Progenitor cell of endocrine pancreas (in vitro differentiated cells): ENCODE results near the gene PREB. TPM values are rescaled to one million over a fixed set of nuclear protein-coding genes. Genes with fewer than 3 reads are reported as not detected.
"Not testable (repeated sequence)": the region's sequence is repeated elsewhere in the genome, so short reads cannot be mapped to it uniquely, and the experiment has no call there.

ENCODE experiments used
- DNase-seq: peaks from one replicate; pipeline ENCODE4 v3.0.0; 2021; ENCODE audit warnings: low spot score; ENCODE audit not compliant: unreplicated experiment
- H3K27ac Mint-ChIP-seq: 2 replicates; pipeline ENCODE4 v1.8.0; 2021; ENCODE audit warnings: mild to moderate bottlenecking, moderate library complexity, mixed read lengths
- H3K27me3 Mint-ChIP-seq: 2 replicates; pipeline ENCODE4 v1.8.0; 2021; ENCODE audit warnings: mixed read lengths
- H3K36me3 Mint-ChIP-seq: 2 replicates; pipeline ENCODE4 v1.8.0; 2022; ENCODE audit warnings: mixed read lengths; ENCODE audit not compliant: insufficient read depth
- H3K4me1 Mint-ChIP-seq: 2 replicates; pipeline ENCODE4 v1.8.0; 2021; ENCODE audit warnings: low read depth, mixed read lengths
- H3K4me3 Mint-ChIP-seq: 2 replicates; pipeline ENCODE4 v1.8.0; 2021; ENCODE audit warnings: low read depth, mild to moderate bottlenecking, moderate library complexity, mixed read lengths
- H3K9me3 Mint-ChIP-seq: 2 replicates; pipeline ENCODE4 v1.8.0; 2021; ENCODE audit warnings: low read depth, mixed read lengths
- total RNA-seq: library from RNA; stranded (reverse); gene quantifications from 2 replicates; pipeline ENCODE4 v1.2.1, GENCODE V29; 2021
- TF ChIP-seq, protein P1 (sequence below): fragments of 200-600 bp; sonication (generic); IDR thresholded peaks from one replicate; pipeline ENCODE4 v1.5.0; 2021; ENCODE audit warnings: antibody characterized with exemption, mild to moderate bottlenecking; ENCODE audit not compliant: unreplicated experiment

PREB gene
- total RNA-seq, 1 donor from 2014 or later = 46.9 TPM

GRCh38 chr2:27123302-27124150 is 10.9 kb downstream of the PREB start, which contains the start of gene ABHD1:
TSS of gene ABHD1 (plus strand) at chr2:27123815. CDS start at chr2:27123949, 134 bp downstream.
- peaks cover 10% of the 10 kb centered on the region for H3K4me1 Mint-ChIP-seq
- no peaks in the 10 kb centered on the region for H3K36me3 Mint-ChIP-seq
- peak; percentile 33 for DNase-seq
- H3K4me3 Mint-ChIP-seq = peak within 1 kb of the TSS; percentile 82
- peaks cover 64% of the 10 kb centered on the region for H3K27me3 Mint-ChIP-seq
- peak within 1 kb of the TSS; percentile 58 for H3K27ac Mint-ChIP-seq
- H3K9me3 Mint-ChIP-seq = no peaks in the 10 kb centered on the region
- TF ChIP-seq, protein P1, sequence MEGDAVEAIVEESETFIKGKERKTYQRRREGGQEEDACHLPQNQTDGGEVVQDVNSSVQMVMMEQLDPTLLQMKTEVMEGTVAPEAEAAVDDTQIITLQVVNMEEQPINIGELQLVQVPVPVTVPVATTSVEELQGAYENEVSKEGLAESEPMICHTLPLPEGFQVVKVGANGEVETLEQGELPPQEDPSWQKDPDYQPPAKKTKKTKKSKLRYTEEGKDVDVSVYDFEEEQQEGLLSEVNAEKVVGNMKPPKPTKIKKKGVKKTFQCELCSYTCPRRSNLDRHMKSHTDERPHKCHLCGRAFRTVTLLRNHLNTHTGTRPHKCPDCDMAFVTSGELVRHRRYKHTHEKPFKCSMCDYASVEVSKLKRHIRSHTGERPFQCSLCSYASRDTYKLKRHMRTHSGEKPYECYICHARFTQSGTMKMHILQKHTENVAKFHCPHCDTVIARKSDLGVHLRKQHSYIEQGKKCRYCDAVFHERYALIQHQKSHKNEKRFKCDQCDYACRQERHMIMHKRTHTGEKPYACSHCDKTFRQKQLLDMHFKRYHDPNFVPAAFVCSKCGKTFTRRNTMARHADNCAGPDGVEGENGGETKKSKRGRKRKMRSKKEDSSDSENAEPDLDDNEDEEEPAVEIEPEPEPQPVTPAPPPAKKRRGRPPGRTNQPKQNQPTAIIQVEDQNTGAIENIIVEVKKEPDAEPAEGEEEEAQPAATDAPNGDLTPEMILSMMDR = no peak

DNA sequence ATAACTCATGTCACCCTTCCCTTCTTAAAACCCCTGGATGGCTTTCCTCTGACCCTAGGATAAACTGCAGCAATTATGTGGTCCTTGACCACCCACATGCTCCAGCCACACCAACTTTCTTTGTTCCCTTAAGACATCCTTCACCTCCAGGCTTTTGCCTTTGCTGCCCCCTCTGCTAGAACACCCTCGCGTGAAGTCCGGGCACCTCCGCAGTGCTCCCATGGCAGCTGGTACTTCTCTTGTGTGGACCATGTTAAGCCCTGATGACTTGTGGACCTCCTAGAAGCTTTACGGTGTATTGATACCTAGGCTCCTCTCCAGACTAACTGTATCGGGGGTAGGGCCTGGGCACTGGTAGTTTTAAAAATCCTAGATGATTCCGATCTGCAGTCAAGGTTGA is 11.6 kb downstream of the PREB start:
- Mint-ChIP-seq H3K4me1 (peaks cover 10% of the 10 kb centered on the region), H3K9me3 (no peaks in the 10 kb centered on the region), H3K4me3 (peak overlapping the region; percentile 82), H3K36me3 (no peaks in the 10 kb centered on the region), H3K27ac (no peak overlapping the region), H3K27me3 (peaks cover 71% of the 10 kb centered on the region)
- TF ChIP-seq, protein P1 = no peak
- no peak for DNase-seq

- DNase-seq = no peak
- Mint-ChIP-seq H3K4me3 (no peak overlapping the region), H3K4me1 (peaks cover 10% of the 10 kb centered on the region), H3K36me3 (no peaks in the 10 kb centered on the region), H3K9me3 (no peaks in the 10 kb centered on the region), H3K27ac (no peak overlapping the region), H3K27me3 (peaks cover 80% of the 10 kb centered on the region)
- TF ChIP-seq, protein P1 = no peak
Observed at GRCh38 chr2:27121906-27122305, 12.5 kb downstream of the PREB start.

- H3K36me3 Mint-ChIP-seq, H3K9me3 Mint-ChIP-seq, H3K27ac Mint-ChIP-seq, H3K4me1 Mint-ChIP-seq, DNase-seq: not testable (repeated sequence)
- H3K27me3 Mint-ChIP-seq = peaks cover 78% of the 10 kb centered on the region
- H3K4me3 Mint-ChIP-seq = peak overlapping the region; percentile 74
Observed at GRCh38 chr2:27119330-27119670, 15.1 kb downstream of the PREB start.

DNA sequence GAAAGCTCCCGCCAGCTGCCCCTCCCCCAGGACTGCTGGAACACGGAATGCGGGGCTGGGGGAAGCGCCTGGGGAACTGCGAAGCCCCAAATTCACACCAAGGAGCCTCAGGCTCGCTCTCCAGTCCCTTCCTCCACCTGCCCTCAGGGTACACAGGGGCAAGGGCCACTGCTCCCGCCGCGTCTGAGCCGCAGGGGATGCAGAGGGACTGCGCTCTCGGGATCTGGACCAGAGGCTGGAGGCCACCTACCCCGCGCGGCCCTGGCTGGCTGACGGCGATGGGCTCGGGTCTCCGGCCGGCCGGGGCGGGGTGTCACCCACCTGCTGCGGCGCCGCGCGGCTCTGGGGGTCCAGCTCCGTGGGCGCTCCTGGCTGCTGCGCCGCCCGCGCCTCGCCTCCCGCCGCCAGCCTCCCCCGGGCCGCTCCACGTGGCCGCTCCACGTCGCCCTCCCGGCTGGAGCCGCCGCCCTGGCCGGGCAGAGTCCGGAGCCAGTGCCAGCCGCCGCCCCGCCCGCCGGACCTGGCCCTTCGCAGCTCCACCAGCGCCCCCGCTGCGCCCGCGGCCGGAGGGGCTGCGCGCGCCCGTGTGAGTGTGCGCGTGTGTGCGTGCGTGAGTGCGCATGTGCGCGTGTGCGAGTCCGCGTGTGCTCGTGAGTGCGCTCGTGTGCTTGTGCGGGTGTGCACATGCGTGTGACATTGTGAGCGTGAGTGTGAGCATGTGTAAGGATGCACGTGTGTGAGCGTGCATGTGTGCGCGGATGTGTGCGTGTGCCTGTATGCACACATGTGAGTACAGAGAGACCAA is 15.7 kb downstream of the PREB start, which contains the start of gene CGREF1:
TSS of gene CGREF1 (minus strand) at position 604 of the 805 bp plus-strand sequence. CDS start 14,762 bp downstream, outside the sequence.
- Mint-ChIP-seq H3K9me3 (no peaks in the 10 kb centered on the region), H3K4me1 (peaks cover 8% of the 10 kb centered on the region), H3K27me3 (peaks cover 74% of the 10 kb centered on the region), H3K36me3 (no peaks in the 10 kb centered on the region), H3K27ac (no peak within 1 kb of the TSS), H3K4me3 (peak within 1 kb of the TSS; percentile 74)
- TF ChIP-seq, protein P1 = no peak
- no peak for DNase-seq
